ENCODE results near the gene TNRC6B.

The TNRC6B gene

DNA sequence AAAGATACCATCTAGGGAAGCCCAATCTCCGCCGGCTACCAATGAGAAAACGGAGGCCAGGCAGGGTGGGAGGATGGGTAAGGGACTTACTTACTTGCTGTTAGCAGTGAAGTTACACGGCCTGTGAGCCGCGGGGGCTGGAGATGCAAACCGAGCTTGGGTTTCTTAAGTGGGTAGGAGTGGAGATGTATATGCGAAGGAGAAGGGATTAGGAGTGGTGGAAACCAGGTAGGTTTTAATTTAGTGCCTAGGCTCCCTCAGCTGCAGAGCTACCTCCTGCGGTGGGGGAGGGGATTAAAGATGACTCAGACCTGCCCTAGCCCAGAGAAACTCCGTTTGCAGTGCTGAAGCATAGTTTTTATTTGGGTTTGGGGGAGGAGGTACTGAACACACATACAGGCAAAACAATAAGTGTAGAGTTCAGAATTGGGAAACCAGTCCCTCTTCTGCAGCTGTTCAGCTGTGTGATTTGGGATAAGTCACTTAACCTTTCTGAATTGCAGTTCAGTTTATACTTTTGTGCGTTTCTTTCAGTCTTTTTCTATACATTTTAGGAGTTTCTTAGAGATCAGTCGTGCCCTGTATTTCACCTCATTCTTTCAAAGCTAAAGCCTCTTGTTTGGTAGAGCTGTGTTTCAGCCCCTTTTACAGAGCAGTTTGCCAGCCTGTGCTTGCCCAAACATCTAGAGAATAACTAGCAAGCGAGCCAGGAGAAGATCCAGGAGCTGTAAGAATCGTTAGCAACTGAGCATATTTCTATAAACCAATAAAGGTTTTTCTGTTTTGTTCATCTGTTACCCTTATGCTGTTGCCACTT, 596 bp upstream of the TNRC6B start:
- TF ChIP-seq SUZ12 (IDR thresholded peaks at IDR 0.05; ENCODE audit: extremely low read depth, insufficient read depth, insufficient read length) (no peak), ZNF274 (IDR thresholded peaks at IDR 0.05; ENCODE audit: low read depth, low read length) (no peak), YY1 (IDR thresholded peaks at IDR 0.05; ENCODE audit: insufficient read depth, insufficient read length) (no peak)
- Histone ChIP-seq H3K27me3 (ENCODE audit: insufficient read depth, insufficient read length) (no peaks in the 10 kb centered on the region), H3K9ac (ENCODE audit: insufficient read length, low read depth) (peak overlapping the region; percentile 77), H3K4me3 (ENCODE audit: insufficient read length, low read depth) (peak overlapping the region; percentile 50), H3K4me1 (ENCODE audit: insufficient read depth, insufficient read length) (no peaks in the 10 kb centered on the region), H3K36me3 (ENCODE audit: insufficient read depth, insufficient read length, low read length) (peaks cover 3% of the 10 kb centered on the region), H3K9me3 (ENCODE audit: insufficient read depth, low read length) (no peaks in the 10 kb centered on the region)
- peak; percentile 57 for DNase-seq (ENCODE audit: low read depth, low spot score)

DNA sequence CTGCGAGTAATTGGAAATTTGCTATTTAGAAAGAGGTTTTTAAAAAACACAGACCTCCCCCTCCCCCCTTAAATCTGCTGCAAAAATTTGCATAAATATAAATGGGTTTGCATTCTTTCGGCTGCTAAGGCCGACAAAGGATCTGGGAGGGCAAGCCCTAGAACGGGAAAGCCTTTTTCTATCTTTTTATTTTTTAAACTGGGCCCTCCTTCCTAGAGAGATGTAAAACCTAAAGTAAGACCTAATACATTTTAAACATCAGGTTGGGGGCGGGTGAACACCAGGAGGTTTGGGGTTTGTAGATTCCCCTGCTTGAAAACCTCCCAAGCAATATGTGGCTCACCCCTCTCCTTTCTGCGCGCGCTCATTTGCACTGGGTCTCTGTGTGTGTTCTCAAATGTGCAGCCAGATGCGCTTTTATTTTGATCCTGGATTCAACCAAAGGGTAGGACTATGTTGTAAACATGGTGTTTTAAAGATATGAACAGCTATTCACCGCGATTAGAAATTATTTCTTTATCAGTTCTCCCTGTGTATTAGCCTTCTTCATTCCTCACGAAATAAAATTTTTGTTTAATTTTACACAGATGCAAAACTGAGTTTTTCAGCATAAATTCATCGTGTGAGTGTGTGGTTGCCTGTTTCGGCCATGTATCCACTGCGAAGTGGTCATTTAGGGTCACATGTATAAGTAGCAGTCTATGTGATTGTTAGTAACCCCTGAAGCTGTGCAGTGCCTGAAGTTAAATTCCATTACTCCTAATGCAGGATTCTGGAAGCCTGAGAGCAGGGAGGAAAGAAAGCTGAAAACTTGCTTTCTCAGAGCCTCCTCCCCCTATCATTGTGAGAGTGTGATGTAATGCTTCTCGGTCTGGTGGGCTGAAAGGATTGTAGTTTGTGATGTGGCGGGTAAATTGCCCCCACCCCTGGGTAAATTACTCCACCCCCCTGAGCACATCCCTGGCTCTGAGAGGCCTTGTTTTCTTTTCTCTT, 988 bp downstream of the TNRC6B start:
- TF ChIP-seq SUZ12 (IDR thresholded peaks at IDR 0.05; ENCODE audit: extremely low read depth, insufficient read depth, insufficient read length), result no peak
- TF ChIP-seq YY1 (IDR thresholded peaks at IDR 0.05; ENCODE audit: insufficient read depth, insufficient read length), result no peak
- no peak for TF ChIP-seq ZNF274 (IDR thresholded peaks at IDR 0.05; ENCODE audit: low read depth, low read length)
- peak overlapping the region; percentile 50 for H3K4me3 ChIP-seq (ENCODE audit: insufficient read length, low read depth)
- H3K27me3 ChIP-seq (ENCODE audit: insufficient read depth, insufficient read length), result no peaks in the 10 kb centered on the region
- peaks cover 3% of the 10 kb centered on the region for H3K36me3 ChIP-seq (ENCODE audit: insufficient read depth, insufficient read length, low read length)
- H3K4me1 ChIP-seq (ENCODE audit: insufficient read depth, insufficient read length), result no peaks in the 10 kb centered on the region
- H3K9me3 ChIP-seq (ENCODE audit: insufficient read depth, low read length), result no peaks in the 10 kb centered on the region
- no peak for DNase-seq (ENCODE audit: low read depth, low spot score)
- peak overlapping the region; percentile 90 for H3K9ac ChIP-seq (ENCODE audit: insufficient read length, low read depth)

DNA sequence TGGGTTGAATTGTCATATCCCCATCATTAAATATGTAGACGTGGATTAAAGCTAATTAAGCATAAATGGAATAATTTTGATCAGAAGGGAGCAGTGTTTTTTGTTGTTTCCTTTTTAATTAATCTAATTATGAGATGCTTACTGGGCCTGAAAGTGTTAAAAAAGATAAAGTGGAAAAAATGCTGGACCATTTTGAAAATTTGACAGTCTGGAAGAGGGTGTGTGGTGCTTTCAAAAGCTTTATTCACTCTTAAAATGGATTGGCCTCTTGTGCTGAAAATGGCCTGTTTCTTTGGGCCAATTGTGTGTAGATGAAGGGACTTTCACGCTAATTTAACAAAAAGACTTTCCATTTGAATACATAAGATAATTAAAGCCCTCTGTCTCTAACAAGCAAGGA, 1.8 kb downstream of the TNRC6B start:
- no peak for DNase-seq (ENCODE audit: low read depth, low spot score)
- H3K36me3 ChIP-seq (ENCODE audit: insufficient read depth, insufficient read length, low read length), result peaks cover 3% of the 10 kb centered on the region
- no peaks in the 10 kb centered on the region for H3K27me3 ChIP-seq (ENCODE audit: insufficient read depth, insufficient read length)
- peak overlapping the region; percentile 50 for H3K4me3 ChIP-seq (ENCODE audit: insufficient read length, low read depth)
- TF ChIP-seq YY1 (IDR thresholded peaks at IDR 0.05; ENCODE audit: insufficient read depth, insufficient read length) (no peak), SUZ12 (IDR thresholded peaks at IDR 0.05; ENCODE audit: extremely low read depth, insufficient read depth, insufficient read length) (no peak), ZNF274 (IDR thresholded peaks at IDR 0.05; ENCODE audit: low read depth, low read length) (no peak)
- H3K4me1 ChIP-seq (ENCODE audit: insufficient read depth, insufficient read length), result no peaks in the 10 kb centered on the region
- H3K9me3 ChIP-seq (ENCODE audit: insufficient read depth, low read length), result no peaks in the 10 kb centered on the region
- peak overlapping the region; percentile 90 for H3K9ac ChIP-seq (ENCODE audit: insufficient read length, low read depth)

DNA sequence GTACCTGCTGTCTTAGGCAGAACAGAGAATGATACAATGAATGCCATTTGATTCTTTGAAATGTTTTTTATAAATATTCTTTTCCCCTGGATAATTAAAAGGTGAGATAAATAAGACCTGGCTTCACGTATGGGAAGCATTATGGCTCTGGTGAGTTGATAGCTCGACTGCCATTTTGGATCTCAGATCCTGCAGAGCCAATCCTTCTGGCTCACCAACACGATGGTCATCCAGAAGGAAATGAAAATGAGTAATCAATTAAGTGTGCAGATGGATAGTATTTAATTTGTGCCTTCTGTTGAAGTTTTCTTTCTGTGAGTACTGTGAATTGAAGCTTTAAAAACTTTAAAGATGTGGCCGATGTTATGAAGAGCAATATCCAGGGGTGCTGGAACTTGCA, 2.7 kb downstream of the TNRC6B start:
- no peak overlapping the region for H3K4me3 ChIP-seq (ENCODE audit: insufficient read length, low read depth)
- H3K36me3 ChIP-seq (ENCODE audit: insufficient read depth, insufficient read length, low read length), result peaks cover 3% of the 10 kb centered on the region
- TF ChIP-seq SUZ12 (IDR thresholded peaks at IDR 0.05; ENCODE audit: extremely low read depth, insufficient read depth, insufficient read length) (no peak), YY1 (IDR thresholded peaks at IDR 0.05; ENCODE audit: insufficient read depth, insufficient read length) (no peak), ZNF274 (IDR thresholded peaks at IDR 0.05; ENCODE audit: low read depth, low read length) (no peak)
- H3K9me3 ChIP-seq (ENCODE audit: insufficient read depth, low read length), result no peaks in the 10 kb centered on the region
- no peak for DNase-seq (ENCODE audit: low read depth, low spot score)
- no peaks in the 10 kb centered on the region for H3K27me3 ChIP-seq (ENCODE audit: insufficient read depth, insufficient read length)
- peaks cover 2% of the 10 kb centered on the region for H3K4me1 ChIP-seq (ENCODE audit: insufficient read depth, insufficient read length)
- H3K9ac ChIP-seq (ENCODE audit: insufficient read length, low read depth), result no peak overlapping the region

DNA sequence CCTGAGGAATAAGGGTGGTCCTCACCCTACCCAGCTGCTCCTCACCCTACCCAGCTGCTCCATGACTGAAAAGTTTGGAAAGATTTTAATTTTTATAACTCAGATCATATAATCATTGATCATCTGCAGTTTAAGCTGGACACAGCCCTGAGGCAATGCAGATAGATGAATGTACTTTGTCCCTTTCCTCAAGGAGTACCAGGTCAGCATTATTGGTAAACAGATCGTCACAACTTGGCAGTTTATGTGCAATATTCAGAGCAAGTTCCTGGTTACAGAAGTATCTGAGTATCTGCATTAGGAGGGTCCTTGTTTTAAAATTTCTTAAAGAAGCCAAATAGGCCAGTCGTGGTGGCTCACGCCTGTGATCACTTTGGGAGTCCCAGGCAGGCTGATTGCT, 3.6 kb downstream of the TNRC6B start:
- TF ChIP-seq SUZ12 (IDR thresholded peaks at IDR 0.05; ENCODE audit: extremely low read depth, insufficient read depth, insufficient read length) (no peak), YY1 (IDR thresholded peaks at IDR 0.05; ENCODE audit: insufficient read depth, insufficient read length) (no peak), ZNF274 (IDR thresholded peaks at IDR 0.05; ENCODE audit: low read depth, low read length) (no peak)
- H3K4me3 ChIP-seq (ENCODE audit: insufficient read length, low read depth), result no peak overlapping the region
- H3K4me1 ChIP-seq (ENCODE audit: insufficient read depth, insufficient read length), result peaks cover 6% of the 10 kb centered on the region
- no peaks in the 10 kb centered on the region for H3K27me3 ChIP-seq (ENCODE audit: insufficient read depth, insufficient read length)
- DNase-seq (ENCODE audit: low read depth, low spot score), result no peak
- H3K9me3 ChIP-seq (ENCODE audit: insufficient read depth, low read length), result no peaks in the 10 kb centered on the region
- peaks cover 3% of the 10 kb centered on the region for H3K36me3 ChIP-seq (ENCODE audit: insufficient read depth, insufficient read length, low read length)
- H3K9ac ChIP-seq (ENCODE audit: insufficient read length, low read depth), result no peak overlapping the region

DNA sequence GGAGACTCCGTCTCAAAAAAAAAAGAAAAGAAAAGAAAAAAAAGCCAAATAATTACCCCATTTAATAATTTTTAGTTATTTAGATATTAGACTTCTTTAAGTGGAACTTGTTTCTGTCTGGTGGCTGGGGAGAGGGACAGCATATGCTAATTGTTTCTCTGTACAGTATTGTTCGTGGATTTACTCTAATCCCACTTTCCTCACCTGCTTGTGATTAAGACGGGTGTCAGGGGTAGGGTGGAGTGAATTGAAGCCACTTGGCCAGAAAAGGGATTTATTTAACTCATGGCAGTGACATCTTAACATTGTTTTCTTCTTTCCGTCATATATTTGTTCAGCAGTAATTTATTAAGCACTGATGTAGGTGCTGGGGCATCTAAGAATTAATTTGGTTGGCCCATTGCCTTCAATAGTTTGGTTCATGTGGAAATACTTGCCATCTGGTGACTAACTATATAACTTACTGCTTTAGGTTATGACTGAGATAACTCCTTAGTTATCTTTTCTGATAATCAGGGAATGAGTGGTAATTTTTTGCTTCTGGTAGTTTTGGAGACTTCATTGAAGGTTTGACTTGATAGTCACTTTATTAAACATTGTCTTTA, 4.6 kb downstream of the TNRC6B start:
- Histone ChIP-seq H3K9ac (ENCODE audit: insufficient read length, low read depth) (no peak overlapping the region), H3K4me1 (ENCODE audit: insufficient read depth, insufficient read length) (peaks cover 6% of the 10 kb centered on the region), H3K27me3 (ENCODE audit: insufficient read depth, insufficient read length) (no peaks in the 10 kb centered on the region), H3K36me3 (ENCODE audit: insufficient read depth, insufficient read length, low read length) (peaks cover 3% of the 10 kb centered on the region), H3K9me3 (ENCODE audit: insufficient read depth, low read length) (no peaks in the 10 kb centered on the region), H3K4me3 (ENCODE audit: insufficient read length, low read depth) (no peak overlapping the region)
- TF ChIP-seq SUZ12 (IDR thresholded peaks at IDR 0.05; ENCODE audit: extremely low read depth, insufficient read depth, insufficient read length) (no peak), YY1 (IDR thresholded peaks at IDR 0.05; ENCODE audit: insufficient read depth, insufficient read length) (no peak), ZNF274 (IDR thresholded peaks at IDR 0.05; ENCODE audit: low read depth, low read length) (no peak)
- no peak for DNase-seq (ENCODE audit: low read depth, low spot score)
